HG03025 (cell line): ENCODE results near the gene POGLUT3.

ENCODE experiments used
- ATAC-seq: cut with Tn5 transposase; IDR thresholded peaks from one replicate; pipeline ENCODE4 v1.9.1; 2021; ENCODE audit warnings: mild to moderate bottlenecking, moderate library complexity; ENCODE audit not compliant: unreplicated experiment, low FRiP score

Gene POGLUT3

DNA sequence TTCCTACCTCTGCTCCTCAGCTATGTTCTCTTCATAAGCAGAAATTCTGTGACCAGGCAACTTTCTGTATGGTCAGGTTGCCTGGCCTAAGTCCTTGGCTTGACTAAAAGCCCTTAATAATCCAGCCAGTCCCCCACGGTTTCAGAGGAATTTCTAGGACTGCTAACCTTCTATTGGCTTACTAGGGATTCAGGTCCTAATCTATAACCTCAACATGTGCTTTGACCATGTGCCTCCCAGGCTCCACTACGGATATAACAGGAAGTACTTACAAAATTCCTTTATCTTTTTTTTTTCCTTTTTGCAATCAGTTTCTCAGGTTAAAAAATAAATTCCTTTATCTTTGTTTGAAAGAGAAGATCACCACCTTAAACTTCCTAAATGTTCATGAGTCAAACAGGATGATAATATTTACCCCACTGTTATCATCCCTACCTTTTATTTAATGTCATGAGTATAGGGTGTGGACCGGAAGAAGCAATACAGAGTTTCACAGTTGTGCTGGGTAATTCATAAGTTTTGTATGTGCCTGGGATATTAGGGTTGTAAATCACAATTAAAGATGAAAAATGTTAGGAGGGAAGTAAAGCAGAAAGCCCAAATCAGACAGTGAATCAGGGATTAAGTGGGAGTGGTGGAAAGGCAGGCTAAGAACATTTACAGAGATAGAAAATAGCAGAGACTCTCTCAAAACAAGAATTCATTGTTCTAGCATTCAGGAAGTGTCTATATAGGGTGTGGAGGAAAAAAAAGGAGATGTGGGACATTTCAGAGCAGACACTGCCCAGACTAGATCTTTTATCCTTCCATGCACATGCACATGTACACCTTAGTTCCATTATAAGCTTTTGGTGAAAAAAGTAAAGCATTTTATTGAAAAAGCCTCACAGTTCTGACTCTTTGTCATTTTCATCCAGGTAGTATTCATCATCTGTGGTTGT lies 10.7 kb upstream of the POGLUT3 start:
- no peak for ATAC-seq

DNA sequence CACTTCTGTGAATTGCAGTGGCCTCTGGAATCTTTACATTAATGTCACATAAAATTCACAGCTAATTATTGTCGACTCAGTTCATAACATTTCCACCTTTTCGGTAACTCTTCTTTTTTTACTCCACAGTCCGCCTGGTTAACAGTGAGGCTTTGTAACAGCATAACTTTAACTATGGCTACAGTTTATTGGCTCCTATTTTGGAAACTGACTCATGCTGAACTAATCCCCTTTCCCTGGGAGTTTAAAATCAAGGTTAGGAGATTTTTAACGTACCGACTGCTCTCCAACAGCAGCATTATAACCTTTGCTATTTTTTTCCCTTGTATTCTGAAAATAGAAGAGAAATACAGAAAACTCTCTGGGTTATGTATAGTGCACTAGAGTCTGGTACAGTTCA lies 3.2 kb upstream of the POGLUT3 start:
- no peak for ATAC-seq

DNA sequence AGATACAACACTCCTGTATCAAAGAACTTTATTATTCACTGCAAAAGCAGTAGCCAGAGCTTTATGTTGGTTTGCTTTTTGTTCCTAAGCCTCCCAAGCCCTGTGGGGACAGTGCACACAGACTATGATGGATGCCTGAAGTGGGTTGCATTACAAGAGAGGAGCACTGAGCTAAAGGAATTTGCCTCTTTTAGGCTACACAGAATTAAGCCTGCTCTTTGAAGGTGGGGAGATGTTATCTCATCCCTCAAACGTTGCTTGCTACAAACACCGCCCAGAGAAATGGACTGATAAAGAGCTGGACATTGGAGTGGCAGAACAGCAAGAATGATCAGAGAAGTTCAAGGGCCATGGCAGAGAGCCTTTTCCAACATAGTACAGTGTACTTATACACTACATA lies 2.5 kb upstream of the POGLUT3 start:
- ATAC-seq: no peak

DNA sequence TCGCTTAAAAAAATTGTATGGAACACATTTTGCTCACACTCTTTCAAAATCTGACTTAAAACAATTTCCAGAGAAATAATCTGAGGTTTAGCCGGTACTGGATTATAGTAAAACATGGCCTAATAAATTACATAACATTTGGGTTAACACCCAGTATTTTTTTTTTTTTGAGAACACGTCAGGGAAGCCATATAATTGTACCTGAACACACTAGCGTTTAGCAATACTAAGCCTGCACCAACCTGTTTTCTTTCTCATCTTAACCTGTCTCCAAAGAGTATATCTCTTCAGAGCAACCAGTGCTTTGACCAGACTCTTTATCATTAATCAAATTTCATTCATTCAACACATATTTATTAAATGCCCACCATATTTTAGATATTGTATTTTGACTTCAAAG lies 2.0 kb upstream of the POGLUT3 start:
- no peak for ATAC-seq

DNA sequence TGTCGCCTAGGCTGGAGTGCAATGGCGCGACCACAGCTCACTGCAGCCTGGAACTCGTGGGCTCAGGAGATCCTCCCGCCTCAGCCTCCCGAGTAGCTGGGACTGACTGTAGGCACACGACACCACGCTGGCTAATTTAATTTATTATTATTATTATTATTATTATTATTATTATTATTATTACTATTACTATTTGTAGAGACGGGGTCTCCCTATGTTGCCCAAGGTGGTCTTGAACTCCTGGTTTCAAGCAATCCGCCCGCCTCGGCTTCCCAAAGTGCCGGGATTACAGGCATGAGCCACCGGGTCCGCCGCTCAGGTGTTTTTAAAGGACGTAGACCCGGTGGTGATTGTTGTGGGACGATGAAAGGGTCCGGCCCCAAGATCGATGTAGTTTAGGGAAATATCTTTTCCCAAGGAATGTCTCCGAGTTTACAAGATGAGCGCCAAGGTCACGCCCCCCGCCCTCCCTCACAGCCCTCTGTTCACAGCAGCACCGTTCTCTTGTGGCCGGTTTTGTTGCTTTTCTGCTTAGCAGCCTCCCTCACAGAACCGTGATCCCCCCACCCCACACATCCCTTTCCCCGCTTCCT lies 728 bp upstream of the POGLUT3 start:
- ATAC-seq: no peak

DNA sequence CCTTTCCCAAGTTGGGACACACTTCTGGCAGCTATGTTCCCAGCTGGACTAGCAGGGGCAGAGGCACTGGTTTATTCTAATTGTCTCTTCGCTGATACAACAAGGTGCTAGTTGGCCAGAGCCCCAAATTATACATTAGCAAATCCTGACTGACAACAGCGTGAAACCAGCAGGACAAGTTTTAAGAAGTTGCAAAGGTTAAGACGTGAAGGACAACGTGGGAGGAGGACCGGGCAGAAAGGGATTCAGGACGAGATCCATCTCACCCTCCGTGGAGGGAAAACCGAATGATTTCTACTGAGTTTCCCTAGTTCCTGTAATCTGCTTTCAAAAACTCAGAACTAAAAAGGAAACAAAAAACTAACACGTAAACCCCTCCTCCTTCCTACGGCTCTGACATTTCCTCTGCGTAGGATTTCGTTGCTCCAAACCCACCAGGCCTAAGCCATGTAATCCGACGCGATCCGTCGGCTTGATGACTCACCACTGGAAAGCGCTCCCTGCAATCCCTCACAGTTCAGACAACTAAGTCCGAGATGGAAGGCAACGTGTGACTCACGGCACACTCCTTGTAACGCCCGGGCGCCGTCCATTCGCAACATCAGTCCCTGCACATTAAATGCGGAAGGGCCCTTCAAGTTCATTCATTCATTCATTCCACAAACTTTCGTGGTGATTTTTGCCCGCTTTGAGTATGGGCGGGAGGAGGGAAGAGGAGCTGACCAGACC lies 703 bp downstream of the POGLUT3 start:
- peak; percentile 58 for ATAC-seq

DNA sequence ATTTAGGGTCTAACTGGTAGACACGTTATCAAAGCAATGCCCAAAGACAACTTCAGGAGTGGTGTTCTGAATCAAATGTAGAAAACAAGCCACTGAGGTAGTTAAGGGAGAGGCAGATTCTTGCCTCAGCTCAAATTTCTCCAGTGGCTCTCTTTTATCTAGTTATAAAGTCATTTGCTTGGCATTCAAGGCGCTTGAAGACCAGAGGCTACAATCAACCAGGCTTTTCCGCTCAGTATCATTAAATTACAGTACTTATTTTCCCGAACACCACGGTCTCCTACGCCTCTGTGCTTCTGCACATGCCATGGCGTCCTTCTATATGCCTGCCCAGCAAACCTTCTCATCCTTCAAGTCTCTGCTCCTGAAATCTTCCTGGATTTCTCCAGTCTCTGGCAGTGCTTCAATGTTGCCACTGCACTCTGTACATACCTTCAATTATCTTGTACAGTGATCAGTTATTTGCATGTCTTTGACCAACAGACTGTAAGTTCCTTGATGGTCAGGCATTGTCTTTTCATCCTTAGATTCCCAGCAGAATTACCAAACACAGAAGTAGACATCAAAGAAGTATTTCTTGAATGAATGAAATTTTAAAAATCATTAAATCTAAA lies 1.4 kb downstream of the POGLUT3 start:
- no peak for ATAC-seq

DNA sequence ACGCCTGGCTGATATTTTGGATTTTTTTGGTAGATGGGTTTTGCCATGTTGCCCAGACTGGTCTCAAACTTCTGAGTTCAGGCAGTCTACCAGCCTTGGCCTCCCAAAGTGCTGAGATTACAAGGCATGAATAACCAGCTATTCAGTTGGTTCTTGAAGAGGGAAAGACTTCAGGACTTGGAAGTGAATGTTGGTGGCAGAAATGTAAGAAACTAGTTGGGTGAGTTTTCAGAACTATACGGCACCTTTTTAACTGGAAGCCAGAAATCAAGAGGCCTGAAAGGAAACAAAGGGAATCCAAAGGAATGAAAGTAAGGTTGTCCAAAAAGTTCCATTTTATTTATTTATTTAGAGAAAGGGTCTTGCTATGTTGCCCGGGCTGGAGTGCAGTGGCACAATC lies 2.9 kb downstream of the POGLUT3 start:
- no peak for ATAC-seq

DNA sequence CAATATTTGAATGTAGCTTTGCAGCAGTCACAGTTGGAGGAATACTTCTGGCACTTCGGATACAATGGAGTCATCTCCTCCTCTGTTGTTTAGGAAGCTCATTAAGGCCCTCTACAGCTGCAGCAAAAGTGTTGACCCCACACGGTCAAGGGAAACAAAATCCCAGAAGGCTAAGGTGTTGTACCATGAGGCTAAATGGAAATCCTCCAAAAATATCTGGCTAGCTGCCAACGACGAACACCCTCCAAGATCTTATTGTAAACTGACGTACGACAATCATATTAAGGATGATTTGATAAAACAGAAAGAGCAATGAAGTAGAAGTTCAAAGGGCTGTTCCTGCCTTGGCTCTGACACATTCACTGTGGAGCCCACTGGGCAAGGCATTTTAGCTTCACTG lies 4.0 kb downstream of the POGLUT3 start:
- no peak for ATAC-seq

DNA sequence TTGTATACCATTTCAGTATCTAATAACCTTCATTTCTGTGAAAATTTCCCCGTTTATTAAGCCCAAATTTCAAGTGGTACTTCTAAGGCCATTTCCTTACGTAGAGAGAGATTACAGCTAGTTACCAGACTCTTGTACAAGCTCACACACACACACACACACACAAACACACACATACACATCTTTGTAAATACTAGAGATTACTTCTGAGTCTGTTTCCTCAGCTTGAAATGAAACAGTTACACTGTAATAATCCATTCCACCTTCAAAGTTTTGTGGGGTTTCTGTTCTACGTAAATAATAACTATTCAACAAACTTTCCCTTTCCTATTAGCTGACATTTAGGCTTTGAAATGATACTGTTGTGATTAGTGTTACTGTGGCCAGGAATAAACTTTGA lies 6.2 kb downstream of the POGLUT3 start:
- no peak for ATAC-seq

DNA sequence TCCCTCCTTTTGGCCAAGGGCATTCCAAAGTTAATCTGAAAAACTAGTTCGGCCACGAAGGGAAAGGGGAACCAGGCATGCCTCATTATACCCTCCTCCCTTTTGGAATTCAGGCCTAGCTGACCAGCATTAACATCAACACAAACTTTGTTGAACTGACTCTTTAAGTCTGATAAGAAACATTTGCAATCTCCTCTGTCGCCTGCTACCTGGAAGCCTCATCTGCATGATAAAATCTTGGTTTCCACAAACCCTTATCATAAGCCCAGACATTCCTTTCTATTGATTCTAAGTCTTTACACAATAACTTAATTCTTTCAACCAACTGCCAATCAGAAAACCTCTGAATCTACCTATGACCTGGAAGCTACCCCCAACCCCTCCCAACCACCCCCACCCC lies 11.4 kb downstream of the POGLUT3 start:
- no peak for ATAC-seq

DNA sequence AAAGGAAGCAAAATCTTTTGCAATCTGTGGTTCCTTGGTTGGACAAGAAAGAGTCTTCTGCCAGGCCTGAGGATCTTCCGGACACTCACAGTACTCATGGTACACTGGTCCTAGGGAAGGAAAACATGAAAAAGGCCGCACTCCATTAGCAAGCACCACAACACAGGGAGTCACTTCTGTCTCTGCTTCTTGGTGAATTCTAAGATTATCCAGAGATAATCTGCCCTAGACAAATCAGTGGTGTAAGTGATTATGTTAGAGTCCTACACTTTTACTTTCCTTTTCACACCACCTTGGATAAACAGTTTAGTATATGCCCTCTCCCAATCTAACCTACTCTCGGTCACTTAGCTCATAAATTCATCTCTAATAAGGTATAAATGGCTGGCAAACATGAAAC lies 11.9 kb downstream of the POGLUT3 start:
- ATAC-seq: no peak

DNA sequence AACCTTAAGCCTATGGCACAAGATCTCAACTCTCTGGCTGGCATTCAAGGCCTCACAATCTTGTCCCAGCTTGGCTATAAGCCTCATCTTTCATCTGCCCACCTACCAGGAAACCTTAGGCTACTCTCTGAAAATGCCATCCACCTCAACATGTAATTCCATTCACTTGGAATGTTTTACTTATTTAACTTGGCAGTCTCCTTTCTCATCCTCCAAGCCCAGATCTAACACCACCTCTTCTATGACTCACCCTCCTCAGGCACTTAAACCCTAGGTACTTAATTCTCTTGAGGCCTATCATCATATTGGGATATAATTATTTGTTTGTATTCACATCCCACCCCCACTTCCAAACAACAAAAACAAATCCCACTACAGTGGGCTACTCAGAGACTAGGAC lies 15.0 kb downstream of the POGLUT3 start:
- no peak for ATAC-seq

DNA sequence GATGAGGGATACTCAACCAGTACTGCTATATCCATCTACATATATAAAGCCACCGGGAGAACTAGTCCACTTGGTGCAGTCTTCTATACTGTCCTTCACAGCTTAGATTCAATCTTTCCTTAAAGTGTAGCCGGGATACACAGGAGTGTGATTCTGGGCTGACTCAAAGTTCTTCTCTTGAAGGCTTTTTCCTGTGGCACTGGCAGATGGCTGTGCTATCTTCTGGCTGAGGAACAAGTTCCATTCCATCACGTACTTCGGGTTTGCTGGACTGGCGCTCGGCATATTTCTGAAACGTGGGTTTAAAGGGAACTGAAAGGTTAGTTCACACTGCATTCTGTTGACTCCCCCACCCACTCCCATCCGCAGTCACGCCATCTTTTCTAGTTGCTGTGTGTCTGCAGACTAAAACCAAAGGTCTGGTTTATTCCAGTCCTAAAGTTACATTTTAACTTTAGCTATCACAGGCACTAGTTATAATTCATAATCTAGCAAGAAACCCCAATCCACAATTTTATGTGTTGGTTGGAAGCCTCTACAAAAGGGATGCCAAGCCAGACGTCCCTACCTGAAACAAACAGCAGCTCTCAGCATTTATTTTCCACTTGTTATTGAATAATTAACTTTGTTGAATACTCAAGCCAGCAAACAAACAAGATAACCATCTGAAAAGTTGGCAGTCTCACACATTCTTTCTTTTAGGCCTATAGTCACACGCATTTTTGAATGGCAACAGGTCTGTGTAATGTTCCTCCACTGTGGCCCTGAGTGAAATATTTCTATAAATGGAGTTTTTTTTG lies 23.3 kb downstream of the POGLUT3 start:
- ATAC-seq: no peak

DNA sequence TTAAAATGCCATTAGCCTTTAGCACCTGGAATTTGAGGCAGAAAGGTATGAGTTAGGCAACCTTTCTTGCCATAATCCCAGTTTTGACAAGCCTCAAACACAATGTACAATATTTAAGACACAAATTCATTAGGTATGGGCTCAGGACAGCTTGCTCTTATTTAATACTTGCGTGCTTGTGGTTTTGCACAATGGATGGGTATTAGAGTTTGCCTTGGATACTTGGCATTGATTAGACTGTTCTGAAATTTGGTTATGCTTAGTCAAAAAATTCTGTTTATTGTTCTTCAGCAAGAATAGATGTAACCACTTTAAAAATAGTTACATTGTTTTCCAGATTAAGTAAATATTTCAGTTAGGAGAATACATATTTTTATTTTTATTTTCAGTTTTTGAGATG lies 25.5 kb downstream of the POGLUT3 start:
- no peak for ATAC-seq

DNA sequence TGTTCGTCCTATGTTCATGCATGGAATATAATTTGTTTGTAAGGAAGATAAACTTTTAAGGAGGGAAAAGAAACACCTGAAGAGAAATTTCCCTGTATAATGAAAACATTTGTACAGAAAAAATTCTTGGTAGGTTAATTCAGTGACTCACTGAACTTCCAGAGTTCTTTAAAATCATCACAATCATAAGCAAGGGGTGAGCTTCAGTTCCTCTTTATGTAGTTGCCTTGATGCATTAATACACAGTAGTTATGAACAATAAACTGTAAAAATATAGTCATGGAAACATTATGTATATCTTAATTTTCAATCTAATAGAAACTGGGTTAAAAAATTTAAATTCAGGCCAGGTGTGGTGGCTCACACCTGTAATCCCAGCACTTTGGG lies 29.7 kb downstream of the POGLUT3 start:
- no peak for ATAC-seq

DNA sequence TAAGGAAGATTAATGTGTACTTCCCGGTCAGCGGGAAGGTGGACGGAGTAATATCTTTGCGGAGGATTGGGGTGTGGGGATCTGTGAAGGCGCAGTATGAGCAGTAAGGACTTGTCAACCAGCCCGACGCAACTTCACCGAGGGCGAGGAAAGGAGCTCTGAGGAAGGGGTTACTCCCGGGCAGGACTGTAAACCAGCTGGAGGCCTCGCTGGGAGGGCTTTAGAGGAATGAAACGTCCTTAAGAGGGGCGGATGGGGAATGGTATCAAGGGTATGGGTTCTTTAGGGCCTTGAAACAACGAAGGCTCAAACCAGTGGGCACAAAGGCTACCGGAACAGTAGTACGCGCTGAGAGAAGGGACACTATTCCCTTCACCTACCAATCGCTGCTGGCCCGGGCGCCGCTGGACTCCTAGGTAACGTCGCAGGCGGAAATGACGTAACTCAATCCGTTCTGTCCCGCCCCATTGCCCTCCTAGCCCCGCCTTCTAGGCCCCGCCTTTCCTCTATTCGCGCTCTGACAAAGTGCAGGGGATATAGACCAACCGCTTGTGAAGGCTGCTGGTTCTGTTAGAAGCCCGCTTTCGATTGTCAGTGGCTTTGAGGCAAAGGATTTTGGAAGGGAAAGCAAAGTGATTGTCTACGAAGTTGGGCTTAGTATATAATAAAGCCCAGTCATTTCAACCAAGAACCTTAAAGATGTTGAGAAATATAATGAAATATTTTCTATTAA lies 30.9 kb downstream of the POGLUT3 start, which contains the start of gene C11orf65:
Gene C11orf65, minus strand, starts transcription at position 439 of the 733 bp plus-strand sequence. CDS start 5,970 bp downstream, outside the sequence.
- ATAC-seq: peak; percentile 98

DNA sequence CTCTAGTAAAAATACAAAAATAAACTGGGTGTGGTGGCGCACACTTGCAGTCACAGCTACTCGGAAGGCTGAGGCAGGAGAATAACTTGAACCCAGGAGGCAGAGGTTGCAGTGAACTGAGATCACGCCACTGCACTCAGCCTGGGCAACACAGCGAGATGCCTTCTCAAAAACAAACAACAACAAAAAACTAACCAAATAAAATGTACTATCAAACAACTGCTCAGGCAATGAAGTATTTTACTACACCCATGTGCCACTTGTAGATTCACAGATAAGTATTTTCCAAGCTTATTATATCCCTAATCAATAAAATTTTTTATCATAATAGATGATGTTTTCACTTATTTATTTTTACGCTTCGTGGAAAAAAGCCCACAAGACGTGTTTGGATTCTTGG lies 31.8 kb downstream of the POGLUT3 start:
- ATAC-seq: no peak

DNA sequence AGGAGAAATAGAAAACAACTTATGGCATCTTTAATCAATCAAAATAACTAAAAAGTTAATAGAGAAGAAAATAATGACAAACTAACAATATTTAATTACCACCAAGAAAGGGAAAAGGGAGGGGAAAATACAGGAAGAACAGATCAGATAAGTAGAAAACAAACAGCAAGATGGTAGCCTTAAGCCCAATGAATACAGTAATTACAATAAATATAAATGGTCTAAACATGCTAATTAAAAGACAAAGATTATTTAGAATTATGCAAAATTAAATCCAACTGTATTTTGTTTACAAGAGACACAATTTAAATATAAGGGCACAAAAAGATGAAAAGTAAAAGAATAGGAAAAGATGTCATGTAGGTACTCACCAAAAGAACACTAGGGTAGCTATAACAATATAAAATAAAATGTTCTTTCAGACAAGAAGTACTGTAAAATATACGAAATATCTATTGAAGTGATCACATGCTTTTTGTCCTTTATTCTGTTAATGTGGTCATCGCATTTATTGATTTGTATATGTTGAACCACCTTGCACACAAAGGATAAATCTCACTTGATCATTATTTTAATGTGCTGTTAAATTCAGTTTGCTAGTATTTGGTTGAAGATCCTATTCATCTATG lies 44.9 kb downstream of the POGLUT3 start:
- no peak for ATAC-seq
